Keratinocyte (primary cell): ENCODE results near the gene ST8SIA6. TPM values are rescaled to one million over a fixed set of nuclear protein-coding genes. Genes with fewer than 3 reads are reported as not detected.
"Not testable (repeated sequence)": the region's sequence is repeated elsewhere in the genome, so short reads cannot be mapped to it uniquely, and the experiment has no call there.

Experiments used
- DNase-seq: peaks from one replicate; pipeline ENCODE4 v3.0.0-alpha.2; 2011; ENCODE audit warnings: low read depth, missing footprints, low spot score
- FAIRE-seq: peaks from 2 replicates; lab custom pipeline; 2011; peaks lifted over from hg19 to GRCh38; lab: Jason Lieb, UNC
- H2AFZ ChIP-seq: 2 replicates; pipeline ENCODE4 v1.6.0; 2012; ENCODE audit warnings: low read length, control low read depth, inconsistent platforms; ENCODE audit not compliant: control insufficient read depth
- H3K27ac ChIP-seq: 2 replicates; pipeline ENCODE4 v1.5.1; 2011; ENCODE audit warnings: low read length; ENCODE audit not compliant: control insufficient read depth, insufficient read depth
- H3K27me3 ChIP-seq: 3 replicates; pipeline ENCODE4 v1.6.0; 2011; ENCODE audit warnings: low read length; ENCODE audit not compliant: control insufficient read depth, insufficient read depth; ENCODE audit errors: extremely low read depth
- H3K36me3 ChIP-seq, 2 experiments: 2 replicates in 1 of 2; 3 replicates in 1 of 2; pipeline ENCODE4 v1.5.1; 2011; ENCODE audit warnings: low read length in 2 of 2, mild to moderate bottlenecking in 1 of 2; ENCODE audit not compliant: control insufficient read depth in 2 of 2, insufficient read depth in 2 of 2; ENCODE audit errors: extremely low read depth in 1 of 2
- H3K4me1 ChIP-seq: 3 replicates; pipeline ENCODE4 v1.5.1; 2011; ENCODE audit warnings: low read length; ENCODE audit not compliant: control insufficient read depth, insufficient read depth; ENCODE audit errors: extremely low read depth
- H3K4me2 ChIP-seq: 3 replicates; pipeline ENCODE4 v1.6.0; 2011; ENCODE audit warnings: low read depth, low read length; ENCODE audit not compliant: control insufficient read depth, insufficient read depth; ENCODE audit errors: extremely low read depth
- H3K4me3 ChIP-seq, 3 experiments: fragments of 200-600 bp in 1 of 3; sonication (generic) in 1 of 3; 2 replicates in 2 of 3; 3 replicates in 1 of 3; pipeline ENCODE4 v1.5.1; 2011 to 2016; ENCODE audit warnings: low read length in 3 of 3, mild to moderate bottlenecking in 3 of 3, control low read depth in 2 of 3, inconsistent platforms in 1 of 3, low read depth in 1 of 3, mixed read lengths in 1 of 3, mixed run types in 1 of 3, moderate library complexity in 1 of 3; ENCODE audit not compliant: control insufficient read depth in 2 of 3, insufficient read depth in 2 of 3; ENCODE audit errors: extremely low read depth in 1 of 3
- H3K79me2 ChIP-seq: 2 replicates; pipeline ENCODE4 v1.6.0; 2012; ENCODE audit warnings: low read length; ENCODE audit not compliant: control insufficient read depth, insufficient read depth
- H3K9ac ChIP-seq: 3 replicates; pipeline ENCODE4 v1.6.0; 2011; ENCODE audit warnings: low read length; ENCODE audit not compliant: control insufficient read depth, insufficient read depth; ENCODE audit errors: extremely low read depth
- H3K9me1 ChIP-seq: 3 replicates; pipeline ENCODE4 v1.6.0; 2011; ENCODE audit warnings: low read length; ENCODE audit not compliant: control insufficient read depth, insufficient read depth; ENCODE audit errors: extremely low read depth
- H3K9me3 ChIP-seq: 2 replicates; pipeline ENCODE4 v1.5.1; 2012; ENCODE audit warnings: low read depth, low read length; ENCODE audit not compliant: control insufficient read depth
- H4K20me1 ChIP-seq: 3 replicates; pipeline ENCODE4 v1.6.0; 2011; ENCODE audit warnings: low read length; ENCODE audit not compliant: control insufficient read depth, insufficient read depth; ENCODE audit errors: extremely low read depth
- EZH2 ChIP-seq: IDR thresholded peaks from one replicate; pipeline ENCODE4 v1.6.1; 2012; ENCODE audit warnings: inconsistent platforms, mild to moderate bottlenecking, low read length, moderate library complexity
- dilution Hi-C: fragments of 300-500 bp; cut with MboI; formaldehyde crosslinking; loops from one replicate; pipeline ENCODE4 v1.7.0; 2020; ENCODE audit warnings: low sequenced_read_pairs; ENCODE audit not compliant: extremely low pct_ligation_motif_present
- polyA plus RNA-seq, 5 experiments: library from polyadenylated mRNA; depleted of rRNA in 3 of 5; stranded (reverse) in 3 of 5; stranded (forward) in 1 of 5; unstranded in 1 of 5; fragments of >200 nt; gene quantifications; 1 replicate in 1 of 5; 2 replicates in 3 of 5; 3 replicates in 1 of 5; pipeline versions ENCODE4 v1.2.1 to v1.2.3, GENCODE V29; 2011 to 2012; ENCODE audit warnings: missing spikeins in 2 of 5, low read depth in 1 of 5, low replicate concordance in 1 of 5
- TF ChIP-seq, protein P1 (sequence below), 3 experiments: IDR thresholded peaks in 1 of 3; conservative IDR thresholded peaks in 1 of 3; optimal IDR thresholded peaks in 1 of 3; 2 replicates in 2 of 3; 3 replicates in 1 of 3; pipeline versions ENCODE3 to v1.5.1; 2011; ENCODE audit warnings: low read length in 3 of 3, mild to moderate bottlenecking in 3 of 3, moderate library complexity in 2 of 3, control low read depth in 1 of 3, inconsistent platforms in 1 of 3; ENCODE audit not compliant: insufficient read depth in 2 of 3; ENCODE audit errors: extremely low read depth in 1 of 3

ST8SIA6 gene
- polyA plus RNA-seq, 1 donor (not counting 4 experiments of a cell fraction or from before 2014, with no cell fraction given) = not detected

DNA sequence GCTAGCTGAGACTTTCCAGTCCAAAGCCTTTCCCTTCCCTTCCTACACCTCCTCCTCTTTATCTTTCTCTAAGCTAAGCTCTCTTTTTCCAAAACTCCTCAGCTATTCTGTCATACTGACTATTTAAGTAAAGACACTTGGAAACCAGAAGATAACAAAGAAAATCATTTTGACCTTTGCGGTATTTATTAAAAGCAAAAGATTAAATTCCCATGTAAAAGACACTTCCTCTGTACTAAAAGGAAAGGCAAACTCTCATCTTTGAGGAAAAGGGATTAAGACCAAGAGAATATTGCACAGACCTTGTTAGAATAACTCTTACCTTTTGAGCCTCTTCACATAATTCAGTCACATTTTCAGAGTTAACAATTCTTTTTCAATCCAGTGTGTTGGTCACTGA, 15.8 kb downstream of the ST8SIA6 start:
- Histone ChIP-seq H3K36me3 (no peaks in the 10 kb centered on the region), H3K9me1 (no peaks in the 10 kb centered on the region), H4K20me1 (no peaks in the 10 kb centered on the region), H3K27ac (no peak overlapping the region), H3K9ac (no peak overlapping the region), H3K79me2 (no peaks in the 10 kb centered on the region), H2AFZ (no peak overlapping the region), H3K27me3 (peaks cover 5% of the 10 kb centered on the region), H3K9me3 (no peaks in the 10 kb centered on the region), H3K4me1 (peaks cover under 1% of the 10 kb centered on the region), H3K4me2 (no peak overlapping the region), H3K4me3 (no peak overlapping the region)
- dilution Hi-C loops = no loop called here
- TF ChIP-seq, protein P1, sequence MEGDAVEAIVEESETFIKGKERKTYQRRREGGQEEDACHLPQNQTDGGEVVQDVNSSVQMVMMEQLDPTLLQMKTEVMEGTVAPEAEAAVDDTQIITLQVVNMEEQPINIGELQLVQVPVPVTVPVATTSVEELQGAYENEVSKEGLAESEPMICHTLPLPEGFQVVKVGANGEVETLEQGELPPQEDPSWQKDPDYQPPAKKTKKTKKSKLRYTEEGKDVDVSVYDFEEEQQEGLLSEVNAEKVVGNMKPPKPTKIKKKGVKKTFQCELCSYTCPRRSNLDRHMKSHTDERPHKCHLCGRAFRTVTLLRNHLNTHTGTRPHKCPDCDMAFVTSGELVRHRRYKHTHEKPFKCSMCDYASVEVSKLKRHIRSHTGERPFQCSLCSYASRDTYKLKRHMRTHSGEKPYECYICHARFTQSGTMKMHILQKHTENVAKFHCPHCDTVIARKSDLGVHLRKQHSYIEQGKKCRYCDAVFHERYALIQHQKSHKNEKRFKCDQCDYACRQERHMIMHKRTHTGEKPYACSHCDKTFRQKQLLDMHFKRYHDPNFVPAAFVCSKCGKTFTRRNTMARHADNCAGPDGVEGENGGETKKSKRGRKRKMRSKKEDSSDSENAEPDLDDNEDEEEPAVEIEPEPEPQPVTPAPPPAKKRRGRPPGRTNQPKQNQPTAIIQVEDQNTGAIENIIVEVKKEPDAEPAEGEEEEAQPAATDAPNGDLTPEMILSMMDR (optimal IDR thresholded peaks at IDR 0.05 in 1 of 3, IDR thresholded peaks at IDR 0.05 in 1 of 3, conservative IDR thresholded peaks at IDR 0.05 in 1 of 3; ENCODE audit: extremely low read depth in 1 of 3, insufficient read depth in 2 of 3, low read length in 3 of 3) = no peak
- no peak for TF ChIP-seq EZH2
- FAIRE-seq (no peak), DNase-seq (no peak)

DNA sequence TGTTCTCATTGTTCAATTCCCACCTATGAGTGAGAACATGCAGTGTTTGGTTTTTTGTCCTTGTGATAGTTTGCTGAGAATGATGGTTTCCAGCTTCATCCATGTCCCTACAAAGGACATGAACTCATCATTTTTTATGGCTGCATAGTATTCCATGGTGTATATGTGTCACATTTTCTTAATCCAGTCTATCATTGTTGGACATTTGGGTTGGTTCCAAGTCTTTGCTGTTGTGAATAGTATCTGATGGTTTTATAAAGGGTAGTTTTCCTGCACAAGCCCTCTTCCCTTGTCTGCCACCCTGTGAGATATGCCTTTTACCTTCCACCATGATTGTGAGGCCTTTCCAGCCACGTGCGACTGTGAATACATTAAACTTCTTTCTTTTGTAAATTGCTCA, 17.8 kb downstream of the ST8SIA6 start:
- H4K20me1 ChIP-seq, H3K4me3 ChIP-seq, H3K9me1 ChIP-seq, H3K36me3 ChIP-seq, H3K27me3 ChIP-seq, H3K9me3 ChIP-seq, DNase-seq, dilution Hi-C loops, H3K27ac ChIP-seq, H3K4me1 ChIP-seq, H2AFZ ChIP-seq, H3K79me2 ChIP-seq, H3K9ac ChIP-seq, H3K4me2 ChIP-seq, FAIRE-seq: not testable (repeated sequence)

DNA sequence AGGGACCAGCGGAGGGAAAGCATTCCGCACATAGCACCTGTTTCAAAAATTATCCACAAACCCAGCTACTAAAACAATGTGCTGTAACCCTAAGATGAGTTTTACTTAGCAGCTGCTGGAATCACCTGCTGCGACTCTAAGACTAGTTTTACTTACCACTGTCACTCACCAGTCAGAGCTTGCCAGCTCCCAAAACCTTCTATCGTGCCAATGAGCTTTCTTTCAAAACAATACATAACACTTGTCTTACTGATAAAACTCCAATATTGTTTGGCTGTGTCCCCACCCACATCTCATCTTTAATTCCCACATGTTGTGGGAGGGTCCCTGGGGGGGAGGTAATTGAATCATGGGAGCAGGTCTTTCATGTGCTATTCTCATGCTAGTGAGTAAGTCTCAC, 18.4 kb downstream of the ST8SIA6 start:
- Histone ChIP-seq H3K79me2 (no peaks in the 10 kb centered on the region), H3K9ac (no peak overlapping the region), H3K9me3 (no peaks in the 10 kb centered on the region), H3K36me3 (no peaks in the 10 kb centered on the region), H3K4me3 (no peak overlapping the region), H4K20me1 (no peaks in the 10 kb centered on the region), H3K4me1 (no peaks in the 10 kb centered on the region), H3K27ac (no peak overlapping the region), H3K27me3 (peaks cover 5% of the 10 kb centered on the region), H3K4me2 (no peak overlapping the region), H2AFZ (no peak overlapping the region), H3K9me1 (no peaks in the 10 kb centered on the region)
- FAIRE-seq (no peak), DNase-seq (no peak)
- no peak for TF ChIP-seq EZH2
- TF ChIP-seq, protein P1 (optimal IDR thresholded peaks at IDR 0.05 in 1 of 3, IDR thresholded peaks at IDR 0.05 in 1 of 3, conservative IDR thresholded peaks at IDR 0.05 in 1 of 3; ENCODE audit: extremely low read depth in 1 of 3, insufficient read depth in 2 of 3, low read length in 3 of 3) = no peak
- dilution Hi-C loops = no loop called here
